ENCODE data around the gene RHBDD3. TPM values are rescaled to one million over a fixed set of nuclear protein-coding genes. Genes with fewer than 3 reads are reported as not detected.

RHBDD3 gene
- total RNA-seq, 1 experiment from 2014 or later = 49.6 TPM

DNA sequence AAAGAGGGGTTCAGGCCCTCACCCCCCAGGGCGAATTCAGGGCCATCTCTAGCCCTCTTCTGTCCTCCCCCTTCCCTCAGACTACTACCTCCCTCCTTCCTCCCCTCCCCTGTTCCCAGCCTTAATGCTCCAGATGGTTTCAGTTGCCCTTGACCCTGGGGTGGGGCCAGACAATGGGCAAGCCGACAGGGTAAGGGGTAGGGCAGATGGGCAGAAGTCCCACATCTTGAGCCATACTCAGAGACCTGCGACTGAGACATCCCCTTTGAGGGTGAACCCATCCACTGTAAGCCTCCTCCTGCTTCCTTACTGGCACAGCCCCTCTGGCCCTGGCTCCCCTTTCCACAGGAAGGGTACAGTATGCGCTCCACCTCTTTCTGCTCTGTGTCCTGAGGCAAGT, 1.9 kb downstream of the RHBDD3 start:
- H3K27ac ChIP-seq (ENCODE audit: low read length) = peak overlapping the region; percentile 98; the same call in 1 of the 2 replicates
- no peaks in the 10 kb centered on the region for H3K27me3 ChIP-seq (ENCODE audit: control insufficient read depth, insufficient read depth, low read length)
- POLR2A ChIA-PET = no interaction called here
- peaks cover 16% of the 10 kb centered on the region for H3K36me3 ChIP-seq (ENCODE audit: control insufficient read depth, insufficient read depth, low read length)
- no peak for DNase-seq (ENCODE audit: low read depth, low spot score)
- CTCF ChIA-PET = no interaction called here
- H3K4me3 ChIP-seq (ENCODE audit: low read depth in 2 of 2, low read length in 2 of 2) = 0 out of 4 replicates have a peak overlapping the region, but pooled peaks of 1 of the 2 experiments have one; percentile 4
- no peak for ATAC-seq
- intact Hi-C loops (cut with micrococcal nuclease; ENCODE audit: unreplicated experiment) = no loop called here
- no TSS peak for BruUV-seq (replicated peaks)
- in situ Hi-C loops (cut with HindIII; ENCODE audit: low pct_unique_long_range_greater_than_20kb, low sequenced_read_pairs) = no loop called here
- H3K4me1 ChIP-seq (ENCODE audit: control insufficient read depth, insufficient read depth, low read length) = peaks cover 15% of the 10 kb centered on the region; the same call in 1 of the 2 replicates
- TF ChIP-seq POLR2AphosphoS5 (IDR thresholded peaks at IDR 0.05; ENCODE audit: low read depth, low read length) (no peak), CTCF (IDR thresholded peaks at IDR 0.05) (no peak), TCF7L2 (IDR thresholded peaks at IDR 0.05; ENCODE audit: low read depth, low read length) (no peak), SIN3A (IDR thresholded peaks at IDR 0.05; ENCODE audit: borderline replicate concordance, insufficient read depth, low read depth, low read length) (no peak), REST (IDR thresholded peaks at IDR 0.05; ENCODE audit: insufficient read depth in 1 of 2, low read depth in 2 of 2, low read length in 1 of 2) (no peak)
- H3K9me3 ChIP-seq (ENCODE audit: control insufficient read depth, insufficient read depth, low read depth, low read length) = no peaks in the 10 kb centered on the region

DNA sequence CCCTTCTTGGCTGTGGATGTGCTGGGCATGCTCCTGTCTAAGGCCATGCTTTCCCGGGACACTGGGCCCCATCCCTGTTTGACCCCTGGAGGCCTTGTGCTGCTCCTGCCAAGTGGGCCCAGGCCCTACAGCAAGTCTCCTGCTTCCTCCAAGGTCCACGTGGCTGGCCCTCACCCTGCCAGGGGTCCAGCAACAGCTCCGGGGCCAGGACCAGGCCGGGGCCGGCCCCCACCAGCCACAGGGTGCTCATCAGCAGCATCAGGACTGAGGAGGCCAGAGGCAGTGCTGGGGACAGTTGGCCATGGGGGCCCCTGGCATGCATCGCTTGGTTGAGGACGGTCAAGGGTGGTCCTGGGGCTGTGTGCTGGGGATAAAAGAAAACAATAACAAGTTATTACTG, 2.5 kb downstream of the RHBDD3 start:
- DNase-seq (ENCODE audit: low read depth, low spot score) = no peak
- Histone ChIP-seq H3K27me3 (ENCODE audit: control insufficient read depth, insufficient read depth, low read length) (no peaks in the 10 kb centered on the region), H3K4me1 (ENCODE audit: control insufficient read depth, insufficient read depth, low read length) (peaks cover 10% of the 10 kb centered on the region; the same call in 1 of the 2 replicates), H3K4me3 (ENCODE audit: low read depth in 2 of 2, low read length in 2 of 2) (no peak overlapping the region), H3K27ac (ENCODE audit: low read length) (no peak overlapping the region), H3K9me3 (ENCODE audit: control insufficient read depth, insufficient read depth, low read depth, low read length) (no peaks in the 10 kb centered on the region), H3K36me3 (ENCODE audit: control insufficient read depth, insufficient read depth, low read length) (peaks cover 13% of the 10 kb centered on the region)
- in situ Hi-C loops (cut with HindIII; ENCODE audit: low pct_unique_long_range_greater_than_20kb, low sequenced_read_pairs) (no loop called here), intact Hi-C loops (cut with micrococcal nuclease; ENCODE audit: unreplicated experiment) (no loop called here)
- POLR2A ChIA-PET = no interaction called here
- BruUV-seq (replicated peaks) = no TSS peak
- CTCF ChIA-PET = no interaction called here
- no peak for ATAC-seq
- TF ChIP-seq POLR2AphosphoS5 (IDR thresholded peaks at IDR 0.05; ENCODE audit: low read depth, low read length) (no peak), REST (IDR thresholded peaks at IDR 0.05; ENCODE audit: insufficient read depth in 1 of 2, low read depth in 2 of 2, low read length in 1 of 2) (no peak)

All from Panc1 (cell line).